Ovary (tissue), 3 donors: ENCODE measurements around the gene MOGAT2.

Source experiments
- CTCF ChIP-seq, 3 donors: fragments of 450-650 bp in 2 of 3; fragments of 200-600 bp in 1 of 3; IDR thresholded peaks; one replicate each; pipeline versions ENCODE4 v1.5.1 to v1.8.0; 2016 to 2022; ENCODE audit warnings: antibody characterized with exemption in 3 of 3, mild to moderate bottlenecking in 1 of 3
- EP300 ChIP-seq: sonication (generic); formaldehyde crosslinking; IDR thresholded peaks from one replicate; pipeline ENCODE4 v1.6.1; 2017; ENCODE audit warnings: antibody characterized with exemption
- POLR2A ChIP-seq: fragments of 450-650 bp; IDR thresholded peaks from one replicate; pipeline ENCODE4 v1.6.1; 2017; ENCODE audit warnings: antibody characterized with exemption, mild to moderate bottlenecking, moderate library complexity
- donor health status: DM: no; HTN: no; CAD: no.

- TF ChIP-seq CTCF (IDR thresholded peaks at IDR 0.05) (no peak), EP300 (no peak), POLR2A (no peak)
Measured at GRCh38 chr11:75719340-75720239, 2.0 kb downstream of the MOGAT2 start.
